Mesenchymal stem cell (in vitro differentiated cells and primary cell): Measurements from ENCODE around the gene EVI5L.

Experiments used
- DNase-seq: peaks from one replicate; pipeline ENCODE4 v3.0.0-alpha.2; 2013
- H2AFZ ChIP-seq: one replicate; pipeline ENCODE4 v1.6.1; 2013; ENCODE audit warnings: low read depth, mild to moderate bottlenecking, control low read depth, inconsistent platforms, low read length, moderate library complexity
- H2AK5ac ChIP-seq: 2 replicates; pipeline ENCODE4 v1.6.1; 2013; ENCODE audit warnings: low read length, moderate library complexity, mild to moderate bottlenecking, inconsistent platforms; ENCODE audit not compliant: severe bottlenecking
- H2BK120ac ChIP-seq: one replicate; pipeline ENCODE4 v1.6.1; 2013; ENCODE audit warnings: low read depth, mild to moderate bottlenecking, inconsistent platforms, low read length, moderate library complexity
- H2BK12ac ChIP-seq, 2 experiments: one replicate each; pipeline ENCODE4 v1.6.1; 2013; ENCODE audit warnings: inconsistent platforms in 2 of 2, low read length in 2 of 2, mild to moderate bottlenecking in 2 of 2, moderate library complexity in 2 of 2, control low read depth in 1 of 2
- H2BK15ac ChIP-seq: one replicate; pipeline ENCODE4 v1.6.1; 2013; ENCODE audit warnings: mild to moderate bottlenecking, low read depth, inconsistent platforms; ENCODE audit not compliant: poor library complexity, severe bottlenecking
- H2BK5ac ChIP-seq: 2 replicates; pipeline ENCODE4 v1.6.1; 2013; ENCODE audit warnings: low read depth, mild to moderate bottlenecking, low read length, control low read depth, inconsistent platforms; ENCODE audit not compliant: poor library complexity, severe bottlenecking
- H3K14ac ChIP-seq, 2 experiments: one replicate each; pipeline ENCODE4 v1.6.1; 2013; ENCODE audit warnings: inconsistent platforms in 2 of 2, low read length in 2 of 2, control low read depth in 1 of 2, mild to moderate bottlenecking in 1 of 2, moderate library complexity in 1 of 2
- H3K18ac ChIP-seq, 2 experiments: one replicate each; pipeline ENCODE4 v1.6.1; 2013; ENCODE audit warnings: inconsistent platforms in 2 of 2, low read length in 2 of 2, control low read depth in 1 of 2, low read depth in 1 of 2, mild to moderate bottlenecking in 1 of 2
- H3K23ac ChIP-seq, 2 experiments: one replicate each; pipeline ENCODE4 v1.6.1; 2013; ENCODE audit warnings: inconsistent platforms in 2 of 2, low read length in 2 of 2, mild to moderate bottlenecking in 2 of 2, moderate library complexity in 2 of 2, control low read depth in 1 of 2
- H3K27ac ChIP-seq: 2 replicates; pipeline ENCODE4 v1.5.1; 2013; ENCODE audit warnings: mild to moderate bottlenecking, moderate library complexity, low read length, control low read depth, inconsistent platforms; ENCODE audit not compliant: poor library complexity, severe bottlenecking
- H3K27me3 ChIP-seq, 2 experiments: 2 replicates each; pipeline versions ENCODE4 v1.6.1 to v1.7.0; 2013; ENCODE audit warnings: low read length in 2 of 2, mild to moderate bottlenecking in 2 of 2, moderate library complexity in 2 of 2, control low read depth in 1 of 2, inconsistent platforms in 1 of 2; ENCODE audit not compliant: control insufficient read depth in 1 of 2, insufficient read depth in 1 of 2
- H3K36me3 ChIP-seq, 2 experiments: 2 replicates each; pipeline versions ENCODE4 v1.6.1 to v1.7.0; 2013; ENCODE audit warnings: low read length in 2 of 2, control low read depth in 1 of 2, inconsistent platforms in 1 of 2, low read depth in 1 of 2, mild to moderate bottlenecking in 1 of 2; ENCODE audit not compliant: insufficient read depth in 2 of 2, control insufficient read depth in 1 of 2
- H3K4ac ChIP-seq, 2 experiments: one replicate each; pipeline ENCODE4 v1.6.1; 2013; ENCODE audit warnings: inconsistent platforms in 2 of 2, low read length in 2 of 2, mild to moderate bottlenecking in 2 of 2, moderate library complexity in 2 of 2, control low read depth in 1 of 2, low read depth in 1 of 2
- H3K4me1 ChIP-seq: 2 replicates; pipeline ENCODE4 v1.6.1; 2013; ENCODE audit warnings: low read depth, low read length, control low read depth; ENCODE audit not compliant: control insufficient read depth, insufficient read depth
- H3K4me2 ChIP-seq: 2 replicates; pipeline ENCODE4 v1.6.1; 2013; ENCODE audit warnings: low read length, mild to moderate bottlenecking, inconsistent platforms; ENCODE audit not compliant: poor library complexity, severe bottlenecking
- H3K4me3 ChIP-seq, 2 experiments: 2 replicates each; pipeline versions ENCODE4 v1.5.1 to v1.7.0; 2013; ENCODE audit warnings: low read length in 2 of 2, mild to moderate bottlenecking in 2 of 2, control low read depth in 1 of 2, low read depth in 1 of 2; ENCODE audit not compliant: insufficient read depth in 1 of 2
- H3K79me1 ChIP-seq: replicated peaks from 2 replicates; pipeline ENCODE4 v1.6.1; 2013; ENCODE audit warnings: mild to moderate bottlenecking, control low read depth, low read length, inconsistent platforms; ENCODE audit not compliant: poor library complexity, severe bottlenecking
- H3K9ac ChIP-seq: 2 replicates; pipeline ENCODE4 v1.7.0; 2013; ENCODE audit warnings: mild to moderate bottlenecking, low read length, moderate library complexity
- H3K9me3 ChIP-seq: 2 replicates; pipeline ENCODE4 v1.7.0; 2013; ENCODE audit warnings: mild to moderate bottlenecking, low read length; ENCODE audit not compliant: control insufficient read depth
- H4K8ac ChIP-seq: one replicate; pipeline ENCODE4 v1.6.1; 2013; ENCODE audit warnings: inconsistent platforms, mild to moderate bottlenecking, low read length, moderate library complexity
- H4K91ac ChIP-seq: one replicate; pipeline ENCODE4 v1.6.1; 2013; ENCODE audit warnings: mild to moderate bottlenecking, low read length, inconsistent platforms
- WGBS: methylation state at CpG from one replicate; pipeline ENCODE4 v1.1.7; 2013; ENCODE audit warnings: mixed read lengths; 5-methylcytosine and 5-hydroxymethylcytosine counted together

The EVI5L gene

GRCh38 chr19:7869453-7869909 lies 39.5 kb downstream of the EVI5L start:
- Histone ChIP-seq H3K79me1 (no peaks in the 10 kb centered on the region), H3K23ac (no peak overlapping the region), H3K27me3 (peaks cover 27 to 60% of the 10 kb centered on the region in 2 experiments), H3K9ac (no peak overlapping the region), H2BK5ac (no peak overlapping the region), H3K4me2 (peak overlapping the region; percentile 86), H3K27ac (no peak overlapping the region), H2BK120ac (no peak overlapping the region), H3K18ac (peak overlapping the region in 1 of 2 experiments; percentile 89), H2AK5ac (no peak overlapping the region), H3K4me1 (peaks cover 50% of the 10 kb centered on the region), H4K91ac (no peak overlapping the region), H2AFZ (peak overlapping the region; percentile 87), H2BK15ac (no peak overlapping the region), H3K9me3 (no peaks in the 10 kb centered on the region), H3K36me3 (no peaks in the 10 kb centered on the region), H3K4me3 (peak overlapping the region; percentile 60 to 61), H3K4ac (no peak overlapping the region), H3K14ac (no peak overlapping the region), H4K8ac (peak overlapping the region; percentile 70), H2BK12ac (peak overlapping the region in 1 of 2 experiments; percentile 60)
- under 1% methylated on average over 39 of the region's 47 CpGs for WGBS
- peak; percentile 61 for DNase-seq

GRCh38 chr19:7869910-7870511 lies 40.0 kb downstream of the EVI5L start:
- Histone ChIP-seq H3K27me3 (peaks cover 27 to 62% of the 10 kb centered on the region in 2 experiments), H4K91ac (no peak overlapping the region), H2BK120ac (no peak overlapping the region), H3K27ac (no peak overlapping the region), H3K36me3 (no peaks in the 10 kb centered on the region), H2BK12ac (peak overlapping the region in 1 of 2 experiments; percentile 60), H3K9me3 (no peaks in the 10 kb centered on the region), H3K4me2 (peak overlapping the region; percentile 86), H3K23ac (peak overlapping the region in 1 of 2 experiments; percentile 20), H3K18ac (peak overlapping the region in 1 of 2 experiments; percentile 89), H2AK5ac (no peak overlapping the region), H2BK15ac (no peak overlapping the region), H2BK5ac (no peak overlapping the region), H4K8ac (peak overlapping the region; percentile 70), H3K14ac (no peak overlapping the region), H3K4me1 (peaks cover 53% of the 10 kb centered on the region), H3K9ac (no peak overlapping the region), H3K4ac (no peak overlapping the region), H3K79me1 (no peaks in the 10 kb centered on the region), H2AFZ (peak overlapping the region; percentile 87), H3K4me3 (peak overlapping the region; percentile 60 to 61)
- DNase-seq: peak; percentile 63
- 14% methylated on average over 30 of the region's 30 CpGs for WGBS

- no peak overlapping the region for H3K18ac ChIP-seq
- no peak overlapping the region for H2BK120ac ChIP-seq
- no peaks in the 10 kb centered on the region for H3K9me3 ChIP-seq
- peak overlapping the region in 1 of 2 experiments; percentile 19 for H3K4ac ChIP-seq
- H3K9ac ChIP-seq: no peak overlapping the region
- WGBS: 54% methylated on average over 11 of the region's 11 CpGs
- H3K23ac ChIP-seq: no peak overlapping the region
- H3K14ac ChIP-seq: no peak overlapping the region
- H2BK5ac ChIP-seq: no peak overlapping the region
- H2BK12ac ChIP-seq: no peak overlapping the region
- H3K79me1 ChIP-seq: no peaks in the 10 kb centered on the region
- H3K36me3 ChIP-seq: no peaks in the 10 kb centered on the region
- H3K4me3 ChIP-seq: no peak overlapping the region
- peak overlapping the region; percentile 54 for H4K91ac ChIP-seq
- peak overlapping the region; percentile 38 for H4K8ac ChIP-seq
- H3K4me2 ChIP-seq: no peak overlapping the region
- peaks cover 24 to 62% of the 10 kb centered on the region in 2 experiments for H3K27me3 ChIP-seq
- no peak overlapping the region for H2AK5ac ChIP-seq
- H2BK15ac ChIP-seq: no peak overlapping the region
- H3K4me1 ChIP-seq: peaks cover 53% of the 10 kb centered on the region
- H3K27ac ChIP-seq: peak overlapping the region; percentile 49
- DNase-seq: peak; percentile 56
- H2AFZ ChIP-seq: no peak overlapping the region
Observed at GRCh38 chr19:7870571-7871436, 40.8 kb downstream of the EVI5L start.
